NOMO-1 treated with dmso at 0.1 percent for 144 hours (cell line): ENCODE data around the gene PEAK1.
"Not testable (repeated sequence)": the region's sequence is repeated elsewhere in the genome, so short reads cannot be mapped to it uniquely, and the experiment has no call there.

Source experiments
- DNase-seq: peaks from one replicate; lab custom pipeline; 2025; ENCODE audit not compliant: unreplicated experiment; lab: John Stamatoyannopoulos, UW

The PEAK1 gene

GRCh38 chr15:77181305-77182074 lies 238.4 kb downstream of the PEAK1 start:
- no peak for DNase-seq

- no peak for DNase-seq
These were observed 239.1 kb downstream of the PEAK1 start for GRCh38 chr15:77180757-77181156.

- DNase-seq: no peak
These were observed 239.6 kb downstream of the PEAK1 start for GRCh38 chr15:77180270-77180669.

GRCh38 chr15:77179541-77179998 lies 240.3 kb downstream of the PEAK1 start:
- DNase-seq: no peak

- DNase-seq: no peak
These were observed 241.5 kb downstream of the PEAK1 start for GRCh38 chr15:77178411-77178810.

- not testable (repeated sequence) for DNase-seq
These were observed 243.8 kb downstream of the PEAK1 start for GRCh38 chr15:77176148-77176547.

- no peak for DNase-seq
These were observed 246.4 kb downstream of the PEAK1 start for GRCh38 chr15:77173487-77173886.

GRCh38 chr15:77171221-77171967 lies 248.5 kb downstream of the PEAK1 start:
- DNase-seq: no peak

- DNase-seq: no peak
These were observed 251.3 kb downstream of the PEAK1 start for GRCh38 chr15:77168616-77169015.

GRCh38 chr15:77168141-77168540 lies 251.8 kb downstream of the PEAK1 start:
- no peak for DNase-seq

GRCh38 chr15:77167406-77167805 lies 252.5 kb downstream of the PEAK1 start:
- no peak for DNase-seq

- no peak for DNase-seq
These were observed 256.0 kb downstream of the PEAK1 start for GRCh38 chr15:77163781-77164384.

- DNase-seq: no peak
These were observed 256.9 kb downstream of the PEAK1 start for GRCh38 chr15:77162872-77163633.

GRCh38 chr15:77160562-77161478 lies 259.1 kb downstream of the PEAK1 start:
- no peak for DNase-seq

- not testable (repeated sequence) for DNase-seq
These were observed 263.9 kb downstream of the PEAK1 start for GRCh38 chr15:77156000-77156399.

GRCh38 chr15:77148191-77148590 lies 271.7 kb downstream of the PEAK1 start:
- no peak for DNase-seq

GRCh38 chr15:77145370-77145769 lies 274.5 kb downstream of the PEAK1 start:
- no peak for DNase-seq

GRCh38 chr15:77144492-77145070 lies 275.3 kb downstream of the PEAK1 start:
- DNase-seq: no peak

- no peak for DNase-seq
These were observed 275.9 kb downstream of the PEAK1 start for GRCh38 chr15:77144026-77144425.

GRCh38 chr15:77143616-77144015 lies 276.3 kb downstream of the PEAK1 start:
- DNase-seq: no peak
